ENCODE measurements around the gene SFTPD.
"Not testable (repeated sequence)": the region's sequence is repeated elsewhere in the genome, so short reads cannot be mapped to it uniquely, and the experiment has no call there.

Gene SFTPD
- 0 to 0.24 (median 0.08) reads per million in 18 experiments for total RNA-seq

- peak; percentile 74 to 77 for DNase-seq
Measured at GRCh38 chr10:79948976-79949722, at the start of gene SFTPD. Gene SFTPD, minus strand, starts transcription at chr10:79949105. Its CDS starts 2,446 bp downstream, at chr10:79946659.

- DNase-seq = no peak
Measured at GRCh38 chr10:79995979-79996634, 47.2 kb upstream of the SFTPD start.

GRCh38 chr10:79994556-79994955 is 45.7 kb upstream of the SFTPD start:
- no peak for DNase-seq

- not testable (repeated sequence) for DNase-seq
Measured at GRCh38 chr10:79988199-79988598, 39.3 kb upstream of the SFTPD start.

- DNase-seq = not testable (repeated sequence)
Measured at GRCh38 chr10:79986661-79987060, 37.8 kb upstream of the SFTPD start.

- DNase-seq = no peak
Measured at GRCh38 chr10:79985481-79986072, 36.7 kb upstream of the SFTPD start.

- no peak for DNase-seq
Measured at GRCh38 chr10:79984851-79985250, 35.9 kb upstream of the SFTPD start.

- no peak for DNase-seq
Measured at GRCh38 chr10:79983286-79983909, 34.5 kb upstream of the SFTPD start.

- peak in 1 of 2 donors; percentile 19 for DNase-seq
Measured at GRCh38 chr10:79982861-79983260, 34.0 kb upstream of the SFTPD start.

- DNase-seq = peak in 1 of 2 donors; percentile 13
Measured at GRCh38 chr10:79982362-79982800, 33.5 kb upstream of the SFTPD start.

GRCh38 chr10:79981450-79982361 is 32.8 kb upstream of the SFTPD start:
- peak; percentile 36 to 62 for DNase-seq

- no peak for DNase-seq
Measured at GRCh38 chr10:79980711-79981110, 31.8 kb upstream of the SFTPD start.

- DNase-seq = no peak
Measured at GRCh38 chr10:79979976-79980687, 31.2 kb upstream of the SFTPD start.

GRCh38 chr10:79979310-79979975 is 30.5 kb upstream of the SFTPD start:
- DNase-seq = no peak

- no peak for DNase-seq
Measured at GRCh38 chr10:79976999-79977398, 28.1 kb upstream of the SFTPD start.

- no peak for DNase-seq
Measured at GRCh38 chr10:79970062-79970461, 21.2 kb upstream of the SFTPD start.

GRCh38 chr10:79947787-79948424 is 999 bp downstream of the SFTPD start:
- DNase-seq = no peak

GRCh38 chr10:79947083-79947415 is 1.9 kb downstream of the SFTPD start:
- no peak for DNase-seq

GRCh38 chr10:79946271-79947082 is 2.4 kb downstream of the SFTPD start:
- no peak for DNase-seq
